GM11168 (cell line): Measurements from ENCODE around the gene LOC128125822.
"Not testable (repeated sequence)": the region's sequence is repeated elsewhere in the genome, so short reads cannot be mapped to it uniquely, and the experiment has no call there.

Experiments
- in situ Hi-C: fragments of 300-500 bp; cut with MboI; formaldehyde crosslinking; loops from one replicate; pipeline ENCODE4 v1.12.0; 2022; ENCODE audit warnings: low sequenced_read_pairs; ENCODE audit not compliant: unreplicated experiment

Gene LOC128125822

DNA sequence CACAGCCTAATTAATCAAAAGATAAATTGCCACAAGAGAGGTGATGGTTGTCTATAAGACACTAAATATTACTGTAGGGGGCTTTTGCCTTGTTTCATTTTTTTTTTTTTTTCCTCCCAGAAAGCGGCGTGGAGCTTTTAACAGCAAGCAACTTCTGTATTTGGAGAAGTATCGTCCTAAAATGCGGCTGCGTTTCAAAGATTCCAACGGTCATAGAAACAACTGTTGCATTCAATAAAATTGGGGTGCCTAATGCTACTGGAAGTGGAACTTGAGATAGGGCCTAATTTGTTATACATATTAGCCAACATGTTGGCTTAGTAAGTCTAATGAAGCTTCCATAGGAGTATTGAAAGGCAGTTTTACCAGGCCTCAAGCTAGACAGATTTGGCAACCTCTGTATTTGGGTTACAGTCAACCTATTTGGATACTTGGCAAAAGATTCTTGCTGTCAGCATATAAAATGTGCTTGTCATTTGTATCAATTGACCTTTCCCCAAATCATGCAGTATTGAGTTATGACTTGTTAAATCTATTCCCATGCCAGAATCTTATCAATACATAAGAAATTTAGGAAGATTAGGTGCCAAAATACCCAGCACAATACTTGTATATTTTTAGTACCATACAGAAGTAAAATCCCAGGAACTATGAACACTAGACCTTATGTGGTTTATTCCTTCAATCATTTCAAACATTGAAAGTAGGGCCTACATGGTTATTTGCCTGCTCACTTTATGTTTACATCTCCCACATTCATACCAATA, 7.8 kb downstream of the LOC128125822 start:
- in situ Hi-C loops: no loop called here

DNA sequence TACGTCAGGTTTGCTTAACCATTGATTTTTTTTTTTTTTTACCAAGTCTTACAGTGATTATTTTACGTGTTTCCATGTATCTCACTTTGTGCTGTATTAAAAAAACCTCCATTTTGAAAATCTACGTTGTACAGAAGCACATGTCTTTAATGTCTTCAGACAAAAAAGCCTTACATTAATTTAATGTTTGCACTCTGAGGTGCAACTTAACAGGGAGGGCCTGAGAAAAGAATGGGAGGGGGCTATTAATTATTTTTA, 8.4 kb downstream of the LOC128125822 start:
- in situ Hi-C loops: no loop called here

DNA sequence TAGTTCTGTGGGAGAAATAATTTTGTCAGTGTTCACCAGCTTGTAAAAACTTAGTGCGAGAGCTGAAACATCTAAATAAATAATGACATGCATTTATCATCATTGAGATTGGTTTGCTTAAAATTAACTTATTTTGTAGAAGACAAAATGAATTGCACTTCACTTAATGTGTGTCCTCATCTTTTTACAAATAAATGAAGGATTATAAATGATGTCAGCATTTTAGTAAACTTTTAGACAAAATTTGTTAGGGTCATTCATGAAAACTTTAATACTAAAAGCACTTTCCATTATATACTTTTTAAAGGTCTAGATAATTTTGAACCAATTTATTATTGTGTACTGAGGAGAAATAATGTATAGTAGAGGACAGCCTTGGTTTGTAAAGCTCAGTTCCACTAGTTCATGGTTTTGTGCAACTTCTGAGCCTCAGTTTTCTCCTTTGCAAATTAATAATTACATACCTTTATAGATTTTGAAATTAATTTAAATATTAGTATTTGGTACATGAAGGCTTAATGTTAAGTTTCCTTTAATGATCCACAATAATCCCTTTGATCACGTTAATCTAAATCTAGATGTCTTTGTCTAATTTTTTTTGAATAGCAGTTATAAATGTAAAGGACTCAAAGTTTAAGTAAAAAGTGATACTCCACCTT, 9.2 kb downstream of the LOC128125822 start:
- in situ Hi-C loops: no loop called here

DNA sequence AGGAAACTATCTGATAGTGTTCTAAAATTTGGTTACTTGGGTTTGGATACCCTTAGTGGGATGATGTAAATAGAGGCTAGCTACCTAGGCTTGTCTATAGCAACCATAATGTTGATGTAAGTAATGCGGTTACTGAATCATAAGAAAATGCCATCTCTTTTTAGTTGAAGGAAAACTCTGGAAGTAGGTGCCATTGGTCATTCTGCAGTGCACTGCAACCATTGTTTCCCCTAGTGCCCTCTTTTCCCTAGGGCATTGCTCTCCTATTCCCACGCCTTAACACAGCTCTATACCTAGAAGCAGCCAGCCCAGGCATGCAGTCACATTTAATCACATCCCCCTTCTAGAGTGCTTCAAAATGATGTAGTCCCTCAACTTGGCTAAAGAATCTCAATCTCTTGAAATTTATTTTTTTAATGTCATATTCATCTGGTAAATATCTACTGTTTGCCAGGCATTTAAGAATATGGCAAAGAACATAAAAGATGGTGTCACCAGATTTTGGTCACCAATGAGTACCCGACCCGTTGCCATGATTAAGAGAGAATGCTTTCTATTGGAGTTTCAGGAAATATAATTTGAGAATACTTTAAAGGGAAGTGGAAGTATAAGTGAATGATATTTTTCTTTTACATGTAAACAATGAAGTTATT, 10.4 kb downstream of the LOC128125822 start:
- in situ Hi-C loops: no loop called here

DNA sequence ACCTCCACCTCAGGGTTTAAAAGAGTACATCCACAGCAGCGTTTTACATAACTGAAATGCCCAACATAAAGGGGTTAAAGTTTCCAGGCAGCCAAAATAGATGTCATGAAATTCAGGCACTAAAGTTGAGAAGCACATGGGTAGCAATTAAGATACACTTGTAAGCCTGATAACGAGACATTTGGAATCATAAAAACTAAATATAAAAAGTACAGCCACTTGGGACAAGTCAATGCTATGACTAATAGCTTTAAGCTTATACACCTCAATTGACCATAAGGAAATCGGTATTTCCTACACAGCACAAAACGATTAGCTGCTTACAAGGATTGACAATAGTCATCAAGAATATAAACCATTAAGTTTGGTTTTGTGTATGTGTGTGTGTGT, 11.8 kb downstream of the LOC128125822 start:
- in situ Hi-C loops: no loop called here

DNA sequence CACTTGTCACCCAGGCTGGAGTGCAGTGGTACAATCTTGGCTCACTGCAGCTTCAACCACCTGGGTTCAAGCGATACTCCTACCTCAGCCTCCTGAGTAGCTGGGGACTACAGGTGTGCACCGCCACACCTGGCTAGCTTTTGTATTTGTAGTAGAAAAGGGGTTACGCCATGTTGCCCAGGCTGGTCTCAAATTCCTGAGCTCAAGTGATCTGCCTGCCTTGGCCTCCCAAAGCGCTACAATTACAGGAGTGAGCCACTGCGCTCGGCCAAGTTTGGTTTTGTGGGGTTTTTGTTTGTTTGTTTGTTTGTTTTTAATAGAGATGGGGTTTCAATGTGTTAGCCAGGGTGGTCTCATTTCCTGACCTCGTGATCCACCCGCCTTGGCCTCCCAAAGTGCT, 12.3 kb downstream of the LOC128125822 start:
- in situ Hi-C loops: no loop called here

DNA sequence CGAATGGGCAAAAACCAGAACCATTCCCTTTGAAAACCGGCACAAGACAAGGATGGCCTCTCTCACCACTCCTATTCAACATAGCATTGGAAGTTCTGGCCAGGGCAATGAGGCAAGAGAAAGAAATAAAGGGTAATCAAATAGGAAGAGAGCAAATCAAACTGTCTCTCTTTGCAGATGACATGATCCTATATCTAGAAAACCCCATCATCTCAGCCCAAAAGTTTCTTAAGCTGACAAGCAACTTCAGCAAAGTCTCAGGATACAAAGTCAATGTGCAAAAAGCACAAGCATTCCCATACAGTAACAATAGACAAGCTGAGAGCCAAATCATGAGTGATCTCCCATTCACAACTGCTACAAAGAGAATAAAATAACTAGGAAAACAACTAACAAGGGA, 13.4 kb downstream of the LOC128125822 start:
- in situ Hi-C loops: not testable (repeated sequence)

DNA sequence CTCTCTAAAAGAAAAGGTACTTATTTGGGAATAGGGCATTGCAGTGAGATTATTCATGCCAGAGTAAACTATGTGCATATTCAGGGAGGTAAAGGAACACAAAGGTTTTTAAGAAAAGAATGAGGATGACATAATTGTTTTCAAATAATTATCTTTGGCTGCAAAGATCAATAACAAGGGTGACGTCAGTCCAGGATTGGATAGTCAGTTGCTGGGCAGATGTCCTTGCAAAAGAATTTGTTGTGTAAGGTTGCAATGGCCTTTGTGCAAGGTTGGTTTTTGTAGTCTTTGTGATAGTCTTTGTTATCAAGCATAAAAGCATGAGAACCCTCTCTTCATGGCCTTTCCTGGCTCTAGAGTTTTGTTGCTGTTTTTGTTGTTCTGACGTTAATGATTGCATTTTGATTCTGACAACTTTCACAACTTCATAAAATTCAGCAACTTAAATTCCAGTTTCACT, 17.7 kb downstream of the LOC128125822 start:
- in situ Hi-C loops: loop anchor here (10.0 kb wide), 2 partner anchors 175 to 235 kb away; no protein-coding TSS in a partner anchor

DNA sequence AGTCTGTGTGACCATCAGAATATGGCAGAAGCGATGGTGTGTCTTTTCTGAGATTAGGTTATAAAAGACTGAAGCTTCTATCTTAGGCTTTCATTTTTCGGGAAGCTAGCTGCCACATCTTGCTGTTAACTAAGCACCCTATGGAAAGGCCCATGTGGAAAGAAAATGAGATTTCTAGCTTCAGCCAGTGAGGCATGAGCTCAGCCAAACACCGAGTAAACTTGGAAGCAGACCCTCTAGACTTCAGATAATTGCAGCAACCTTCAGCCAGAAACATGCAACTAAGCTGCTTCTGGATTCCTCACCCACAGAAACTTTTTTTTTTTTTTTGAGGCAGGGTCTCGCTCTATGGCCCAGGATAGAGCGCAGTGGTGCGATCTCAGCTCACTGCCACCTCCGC, 20.6 kb downstream of the LOC128125822 start:
- in situ Hi-C loops: loop anchor here (10.0 kb wide), 2 partner anchors 172 to 238 kb away; no protein-coding TSS in a partner anchor

DNA sequence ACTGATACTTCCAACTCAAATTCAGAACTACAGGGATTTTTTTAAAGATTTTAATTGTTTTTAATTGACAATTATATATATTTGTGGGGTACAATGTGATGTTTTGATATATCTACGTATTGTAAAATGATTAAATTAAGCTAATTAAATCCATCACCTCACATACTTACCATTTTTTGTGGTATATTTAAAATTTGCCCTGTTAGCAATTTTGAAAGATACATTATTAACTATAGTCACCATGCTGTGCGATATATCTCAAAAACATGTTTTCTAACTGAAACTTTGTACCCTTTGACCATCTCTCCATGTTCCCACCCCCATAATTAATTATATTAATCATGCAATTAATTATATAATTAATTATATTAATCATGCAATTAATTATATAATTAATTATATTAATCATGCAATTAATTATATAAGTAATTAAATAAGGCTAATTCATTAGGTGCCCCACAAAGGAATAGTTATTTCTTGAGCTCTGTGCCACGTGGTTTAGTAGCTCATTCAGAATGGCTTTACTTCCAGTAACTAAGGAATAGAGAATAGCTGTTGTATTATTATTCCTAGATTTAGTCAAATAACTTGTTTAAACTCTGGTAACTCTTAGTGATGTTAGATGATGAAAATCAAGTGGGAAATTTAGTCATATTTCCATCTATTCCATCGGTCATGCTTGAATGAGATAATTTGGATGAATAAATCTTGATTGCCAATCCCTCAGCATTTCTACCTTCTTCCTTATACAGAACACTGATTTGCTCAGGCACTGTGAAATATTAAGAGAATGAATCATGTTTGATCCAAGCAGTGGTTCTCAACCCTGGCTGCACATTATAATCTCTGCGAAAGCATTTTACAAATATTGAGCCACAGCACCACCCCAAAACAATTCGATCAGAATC, 25.1 kb downstream of the LOC128125822 start:
- in situ Hi-C loops: loop anchor here (10.0 kb wide), 2 partner anchors 167 to 243 kb away; no protein-coding TSS in a partner anchor

DNA sequence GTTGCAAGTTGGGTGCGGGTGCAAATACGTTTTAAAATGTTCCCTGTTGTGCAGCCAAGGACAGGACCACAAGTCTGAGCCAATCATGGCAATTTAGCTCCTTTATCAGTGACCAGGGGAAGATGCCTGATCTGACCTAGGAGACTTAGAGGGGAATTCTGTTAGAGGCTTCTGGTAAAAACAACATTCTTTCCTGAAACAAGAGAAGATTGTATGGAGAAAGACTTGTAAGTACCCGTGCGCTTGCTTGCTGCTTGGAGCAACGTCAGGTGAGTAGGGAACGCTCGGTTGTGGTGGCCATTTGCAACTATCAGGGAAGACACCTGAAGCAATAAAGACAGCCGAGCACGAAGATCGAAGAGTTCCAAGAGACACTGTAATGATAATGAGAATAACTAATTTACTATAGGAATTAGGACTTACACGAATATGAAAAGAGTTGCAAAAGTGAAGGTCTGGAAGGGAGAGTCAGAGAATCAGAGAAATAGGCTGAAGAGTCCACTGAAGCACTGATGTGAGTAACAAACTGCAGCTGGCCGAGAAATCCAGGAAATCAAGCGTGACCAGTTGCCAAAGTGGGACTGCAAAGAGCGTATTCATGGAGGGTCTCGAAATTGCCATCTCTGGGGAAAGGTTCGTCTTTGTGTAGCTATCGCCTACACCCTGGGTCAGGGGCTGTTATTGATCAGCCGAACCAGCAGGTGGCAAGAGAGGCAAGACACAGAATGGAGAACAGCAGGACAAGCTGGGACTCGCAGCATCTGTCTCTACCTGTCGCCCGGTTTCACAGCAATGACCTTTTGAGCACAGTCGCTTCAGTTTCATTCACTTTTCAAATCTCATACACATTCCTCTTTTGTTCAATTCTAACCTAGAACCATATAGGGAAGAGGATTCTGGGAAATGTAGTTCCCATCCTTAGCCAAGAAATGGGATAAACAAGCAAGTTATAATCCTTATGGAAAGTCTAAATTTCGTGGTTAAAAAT, 26.1 kb downstream of the LOC128125822 start:
- in situ Hi-C loops: loop anchor here (10.0 kb wide), 2 partner anchors 166 to 244 kb away; no protein-coding TSS in a partner anchor

DNA sequence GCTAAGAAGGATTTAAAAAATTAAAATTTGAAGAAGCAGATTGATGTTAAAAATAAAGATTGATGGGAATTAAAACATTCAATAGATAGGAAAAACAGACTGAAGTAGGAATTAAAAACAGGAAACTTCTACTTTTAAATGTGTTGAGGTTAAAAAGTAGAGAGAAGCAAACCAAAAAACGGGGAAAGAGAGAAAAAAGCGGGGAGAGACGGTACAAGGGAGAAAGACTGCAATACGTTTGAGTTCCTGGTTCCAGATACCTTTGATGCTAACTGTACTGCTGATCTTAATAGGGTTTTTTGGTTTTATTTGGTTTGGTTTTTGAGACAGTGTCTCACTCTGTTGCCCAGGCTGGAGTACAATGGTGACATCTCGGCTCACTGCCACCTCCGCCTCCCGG, 27.0 kb downstream of the LOC128125822 start:
- in situ Hi-C loops: loop anchor here (10.0 kb wide), 2 partner anchors 166 to 244 kb away; no protein-coding TSS in a partner anchor

DNA sequence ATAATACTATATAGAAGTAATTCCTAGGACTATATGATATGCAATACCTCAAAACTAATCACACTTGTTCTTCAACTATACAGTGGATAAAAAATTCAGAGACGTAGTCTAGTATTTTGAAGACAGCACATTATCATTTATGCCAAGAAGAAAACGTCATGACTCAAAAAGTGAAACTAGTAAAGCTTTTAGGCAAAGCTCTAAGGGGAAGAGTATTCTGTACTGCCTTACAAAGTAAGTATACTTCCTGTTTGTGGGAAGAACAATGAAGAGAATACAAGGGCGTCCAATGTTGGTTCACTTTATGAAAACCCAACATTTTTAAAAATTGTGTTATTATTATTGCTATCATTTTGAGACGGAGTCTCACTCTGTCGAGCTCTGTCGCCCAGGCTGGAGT, 27.9 kb downstream of the LOC128125822 start:
- in situ Hi-C loops: no loop called here

DNA sequence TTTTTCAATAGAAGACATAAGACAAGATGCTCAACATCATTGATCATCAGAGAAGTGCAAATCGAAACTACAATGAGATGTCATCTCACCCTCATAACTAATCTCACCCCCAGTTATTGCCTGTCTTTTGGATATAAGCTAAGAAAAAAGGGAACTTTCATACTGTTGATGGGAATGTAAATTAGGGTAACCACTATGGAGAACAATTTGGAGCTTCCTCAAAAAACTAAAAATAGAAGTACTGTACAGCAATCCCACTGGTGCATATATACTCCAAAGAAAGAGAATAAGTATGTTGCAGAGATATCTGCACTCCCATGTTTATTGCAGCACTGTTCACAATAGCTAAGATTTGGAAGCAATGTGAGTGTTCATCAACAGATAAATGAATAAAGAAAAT, 37.0 kb downstream of the LOC128125822 start:
- in situ Hi-C loops: no loop called here

DNA sequence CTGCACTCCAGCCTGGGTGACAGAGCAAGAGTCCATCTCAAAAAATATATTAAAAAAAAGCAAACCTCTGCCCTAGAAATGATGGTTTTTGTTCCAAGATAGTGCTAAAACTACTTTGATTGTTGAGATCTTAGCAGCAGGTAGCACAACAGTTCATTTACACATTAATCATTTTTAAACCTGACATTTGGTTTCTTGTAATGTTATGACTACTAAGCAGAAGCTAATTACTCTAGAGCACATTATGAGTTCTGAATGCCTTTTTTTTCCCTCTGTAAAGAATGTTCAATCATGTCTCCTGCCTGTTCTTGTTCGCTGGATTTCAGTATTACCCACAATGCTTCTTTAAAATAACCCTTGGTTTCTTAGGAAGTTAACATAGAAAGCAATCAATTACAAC, 38.7 kb downstream of the LOC128125822 start:
- in situ Hi-C loops: no loop called here

DNA sequence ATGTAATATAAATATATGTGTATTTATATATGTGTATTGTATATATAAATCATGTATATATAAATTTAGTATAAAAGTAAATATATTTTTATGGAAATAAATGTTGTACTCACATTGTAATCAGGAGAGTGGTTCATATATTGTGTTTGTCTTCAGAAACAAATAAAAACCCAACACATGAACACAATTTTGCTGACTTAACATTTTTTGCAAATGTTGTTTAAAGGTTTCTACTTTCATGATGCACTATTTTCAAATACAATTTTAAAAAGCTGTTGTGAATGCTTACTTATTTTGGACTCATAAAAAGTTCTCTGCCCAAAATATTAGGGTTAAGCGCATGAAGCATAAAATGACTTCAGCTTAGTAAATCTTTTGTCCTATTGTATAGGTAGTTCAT, 39.3 kb downstream of the LOC128125822 start:
- in situ Hi-C loops: no loop called here

DNA sequence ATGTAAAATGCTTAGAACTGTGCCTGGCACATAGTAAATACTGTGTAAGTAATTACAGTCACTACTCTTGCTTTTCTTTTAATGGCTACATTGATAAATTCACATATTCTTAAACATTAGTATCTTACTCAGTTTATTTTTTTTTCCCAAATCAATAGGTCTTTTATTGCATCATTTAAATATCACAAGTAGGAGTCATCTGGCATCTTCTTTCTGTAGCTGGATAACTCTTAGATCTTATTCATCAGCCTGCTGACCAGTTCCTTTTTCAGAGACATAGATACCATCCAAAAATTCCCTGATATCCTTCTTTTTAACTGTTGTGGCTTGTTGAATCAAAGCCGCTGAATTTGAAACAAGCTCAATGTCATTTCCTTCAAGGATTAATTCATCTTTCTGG, 43.3 kb downstream of the LOC128125822 start:
- in situ Hi-C loops: no loop called here
